CD14-positive monocyte (primary cell): ENCODE measurements around the gene SBK2. TPM values are rescaled to one million over a fixed set of nuclear protein-coding genes. Genes with fewer than 3 reads are reported as not detected.

Experiments used
- DNase-seq, 3 donors: peaks; one replicate each; pipeline ENCODE4 v3.0.0-alpha.2; 2011 to 2022
- H2AFZ ChIP-seq: 2 replicates; pipeline ENCODE4 v1.6.0; 2012; ENCODE audit warnings: mild to moderate bottlenecking, low read depth, low read length, inconsistent platforms; ENCODE audit not compliant: insufficient read depth, poor library complexity, severe bottlenecking
- H3K27ac ChIP-seq, 2 donors: 1 replicate in 1 of 2; 2 replicates in 1 of 2; pipeline ENCODE4 v1.5.1; 2012 to 2013; ENCODE audit warnings: low read length in 2 of 2, control low read depth in 1 of 2, inconsistent platforms in 1 of 2, low read depth in 1 of 2, mild to moderate bottlenecking in 1 of 2
- H3K27me3 ChIP-seq, 2 donors: one replicate each; pipeline versions ENCODE4 v1.6.0 to v1.6.1; 2011 to 2013; ENCODE audit warnings: low read length in 2 of 2; ENCODE audit not compliant: control insufficient read depth in 2 of 2, insufficient read depth in 2 of 2
- H3K36me3 ChIP-seq, 2 donors: replicated peaks in 1 of 2; 1 replicate in 1 of 2; 2 replicates in 1 of 2; pipeline versions ENCODE4 v1.5.1 to v1.6.1; 2012 to 2013; ENCODE audit warnings: low read length in 2 of 2, control low read depth in 1 of 2, inconsistent platforms in 1 of 2, mild to moderate bottlenecking in 1 of 2; ENCODE audit not compliant: insufficient read depth in 2 of 2, control insufficient read depth in 1 of 2
- H3K4me1 ChIP-seq, 2 donors: 1 replicate in 1 of 2; 2 replicates in 1 of 2; pipeline versions ENCODE4 v1.5.1 to v1.6.1; 2012 to 2013; ENCODE audit warnings: low read length in 2 of 2, control low read depth in 1 of 2, inconsistent platforms in 1 of 2, mild to moderate bottlenecking in 1 of 2, moderate library complexity in 1 of 2; ENCODE audit not compliant: insufficient read depth in 2 of 2, control insufficient read depth in 1 of 2
- H3K4me2 ChIP-seq: replicated peaks from 2 replicates; pipeline ENCODE3; 2012; ENCODE audit warnings: low read length, moderate library complexity, mild to moderate bottlenecking; ENCODE audit not compliant: poor library complexity, severe bottlenecking; ENCODE audit errors: extremely low read depth
- H3K4me3 ChIP-seq, 3 experiments: fragments of 200-600 bp in 1 of 3; sonication (generic) in 1 of 3; replicated peaks in 1 of 3; 1 replicate in 2 of 3; 2 replicates in 1 of 3; pipeline ENCODE4 v1.5.1; 2011 to 2013; ENCODE audit warnings: low read length in 3 of 3, mild to moderate bottlenecking in 3 of 3, control low read depth in 2 of 3, low read depth in 2 of 3, inconsistent platforms in 1 of 3, moderate library complexity in 1 of 3
- H3K79me2 ChIP-seq: 2 replicates; pipeline ENCODE4 v1.6.0; 2012; ENCODE audit warnings: mild to moderate bottlenecking, control low read depth, inconsistent platforms, low read length, moderate library complexity; ENCODE audit not compliant: insufficient read depth
- H3K9ac ChIP-seq: 2 replicates; pipeline ENCODE4 v1.6.0; 2017; ENCODE audit warnings: low read length, mild to moderate bottlenecking; ENCODE audit not compliant: insufficient read depth, poor library complexity, severe bottlenecking
- H3K9me3 ChIP-seq, 2 donors: replicated peaks in 1 of 2; 1 replicate in 1 of 2; 2 replicates in 1 of 2; pipeline versions ENCODE4 v1.5.1 to v1.6.1; 2012 to 2013; ENCODE audit warnings: low read length in 2 of 2, control low read depth in 1 of 2; ENCODE audit not compliant: control insufficient read depth in 1 of 2, insufficient read depth in 1 of 2
- H4K20me1 ChIP-seq: 2 replicates; pipeline ENCODE4 v1.6.0; 2012; ENCODE audit warnings: mild to moderate bottlenecking, low read length, control low read depth, moderate library complexity; ENCODE audit not compliant: insufficient read depth
- H3K27ac Mint-ChIP-seq, 7 donors: one replicate each; pipeline ENCODE4 v1.8.0; 2020; ENCODE audit warnings: mild to moderate bottlenecking in 7 of 7, mixed read lengths in 7 of 7, moderate library complexity in 6 of 7, inconsistent platforms in 2 of 7
- H3K27me3 Mint-ChIP-seq, 3 donors: one replicate each; pipeline ENCODE4 v1.8.0; 2021 to 2022; ENCODE audit warnings: low read depth in 3 of 3, mild to moderate bottlenecking in 3 of 3, mixed read lengths in 3 of 3, moderate library complexity in 3 of 3, inconsistent platforms in 1 of 3
- H3K36me3 Mint-ChIP-seq, 2 donors: one replicate each; pipeline ENCODE4 v1.8.0; 2020; ENCODE audit warnings: mixed read lengths in 2 of 2, inconsistent platforms in 1 of 2, mild to moderate bottlenecking in 1 of 2
- H3K4me1 Mint-ChIP-seq: one replicate; pipeline ENCODE4 v1.8.0; 2020; ENCODE audit warnings: mild to moderate bottlenecking, mixed read lengths
- H3K4me3 Mint-ChIP-seq, 2 donors: one replicate each; pipeline ENCODE4 v1.8.0; 2020; ENCODE audit warnings: mild to moderate bottlenecking in 2 of 2, mixed read lengths in 2 of 2, moderate library complexity in 1 of 2
- H3K9me3 Mint-ChIP-seq, 7 donors: one replicate each; pipeline ENCODE4 v1.8.0; 2020 to 2022; ENCODE audit warnings: mixed read lengths in 7 of 7, mild to moderate bottlenecking in 6 of 7, moderate library complexity in 6 of 7, inconsistent platforms in 2 of 7
- WGBS: methylation state at CpG from one replicate; pipeline ENCODE4 v1.1.5; 2013; ENCODE audit warnings: missing lambda C conversion rate; ENCODE audit not compliant: insufficient coverage; 5-methylcytosine and 5-hydroxymethylcytosine counted together
- intact Hi-C, 2 donors: fragments of 100-400 bp; cut with micrococcal nuclease; formaldehyde crosslinking; loops; one replicate each; pipeline versions ENCODE4 v1.15.0 to v1.15.1; 2023
- polyA plus RNA-seq, 3 donors: library from polyadenylated mRNA; depleted of rRNA in 1 of 3; unstranded in 2 of 3; stranded (reverse) in 1 of 3; fragments of 300-500 nt in 2 of 3; fragments of >200 nt in 1 of 3; fragmentation: Illumina TruSeq in 2 of 3; gene quantifications; 1 replicate in 2 of 3; 2 replicates in 1 of 3; pipeline ENCODE4 v1.2.3, GENCODE V29; 2012 to 2021
- TF ChIP-seq, protein P1 (sequence below): fragments of 200-600 bp; IDR thresholded peaks from one replicate; pipeline ENCODE4 v1.8.0; 2022; ENCODE audit warnings: antibody characterized with exemption, mild to moderate bottlenecking

SBK2 gene
- polyA plus RNA-seq, 3 donors, result not detected

DNA sequence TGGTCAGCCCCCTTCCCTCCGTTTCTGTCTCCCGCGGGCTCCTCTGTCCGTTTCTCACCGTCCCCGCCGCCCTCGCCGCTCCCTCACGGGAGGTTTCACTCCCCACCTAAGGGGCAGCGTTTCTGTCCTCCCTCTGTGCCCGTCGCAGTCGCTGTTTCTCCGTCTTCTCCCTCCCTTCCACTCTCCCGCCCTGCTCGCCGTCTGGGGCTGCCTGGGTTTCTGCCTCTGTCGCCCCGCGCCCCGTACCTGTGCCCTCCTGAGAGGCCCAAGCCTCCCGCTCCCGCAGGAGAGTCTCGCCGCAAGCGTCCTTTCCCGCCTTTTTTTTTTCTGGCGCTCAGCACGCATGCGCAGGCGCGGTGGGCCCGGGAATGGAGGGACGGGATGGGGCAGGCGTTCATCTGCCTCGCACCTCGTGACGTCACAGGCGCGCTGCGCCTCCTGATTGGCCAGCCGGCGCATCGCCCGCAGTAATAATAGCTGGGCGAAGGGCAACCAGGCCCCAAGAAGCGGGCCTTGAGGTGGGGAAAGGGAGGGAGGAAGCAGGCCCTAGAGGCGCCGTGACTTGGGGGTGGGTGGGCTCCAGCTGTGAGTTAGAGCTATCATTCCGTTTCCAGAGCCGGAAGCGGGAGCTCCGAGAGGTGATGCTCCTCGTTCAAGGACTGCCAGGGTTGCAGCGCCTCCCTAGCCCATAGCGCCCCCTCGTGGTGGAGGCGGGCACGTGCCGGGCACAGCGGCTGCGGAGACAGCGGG is 33.3 kb downstream of the SBK2 start:
- Histone ChIP-seq H3K9me3 (no peaks in the 10 kb centered on the region), H3K9ac (no peak overlapping the region), H3K4me2 (peak overlapping the region; percentile 84), H3K79me2 (no peaks in the 10 kb centered on the region), H3K27me3 (peaks cover 0 to 3% of the 10 kb centered on the region in 2 donors), H3K4me1 (peaks cover 5 to 11% of the 10 kb centered on the region in 2 donors), H3K27ac (peak overlapping the region; percentile 28 to 48), H3K4me3 (peak overlapping the region; percentile 24 to 77 (median 51)), H3K36me3 (no peaks in the 10 kb centered on the region), H4K20me1 (no peaks in the 10 kb centered on the region), H2AFZ (peak overlapping the region; percentile 88)
- WGBS, result 9% methylated on average over 59 of the region's 64 CpGs
- peaks cover 9% of the 10 kb centered on the region for H3K4me1 Mint-ChIP-seq
- H3K36me3 Mint-ChIP-seq, result peaks cover 0 to 2% of the 10 kb centered on the region in 2 donors
- intact Hi-C loops, result loop anchor here (5.0 kb wide), 2 partner anchors 36 to 361 kb away; no protein-coding TSS in a partner anchor
- H3K4me3 Mint-ChIP-seq, result peak overlapping the region; percentile 80 to 90
- peaks cover 0 to 16% (median 9%) of the 10 kb centered on the region in 7 donors for H3K9me3 Mint-ChIP-seq
- H3K27ac Mint-ChIP-seq, result peak overlapping the region; percentile 2 to 89 (median 80)
- peaks cover 5 to 14% (median 11%) of the 10 kb centered on the region in 3 donors for H3K27me3 Mint-ChIP-seq
- TF ChIP-seq, protein P1, sequence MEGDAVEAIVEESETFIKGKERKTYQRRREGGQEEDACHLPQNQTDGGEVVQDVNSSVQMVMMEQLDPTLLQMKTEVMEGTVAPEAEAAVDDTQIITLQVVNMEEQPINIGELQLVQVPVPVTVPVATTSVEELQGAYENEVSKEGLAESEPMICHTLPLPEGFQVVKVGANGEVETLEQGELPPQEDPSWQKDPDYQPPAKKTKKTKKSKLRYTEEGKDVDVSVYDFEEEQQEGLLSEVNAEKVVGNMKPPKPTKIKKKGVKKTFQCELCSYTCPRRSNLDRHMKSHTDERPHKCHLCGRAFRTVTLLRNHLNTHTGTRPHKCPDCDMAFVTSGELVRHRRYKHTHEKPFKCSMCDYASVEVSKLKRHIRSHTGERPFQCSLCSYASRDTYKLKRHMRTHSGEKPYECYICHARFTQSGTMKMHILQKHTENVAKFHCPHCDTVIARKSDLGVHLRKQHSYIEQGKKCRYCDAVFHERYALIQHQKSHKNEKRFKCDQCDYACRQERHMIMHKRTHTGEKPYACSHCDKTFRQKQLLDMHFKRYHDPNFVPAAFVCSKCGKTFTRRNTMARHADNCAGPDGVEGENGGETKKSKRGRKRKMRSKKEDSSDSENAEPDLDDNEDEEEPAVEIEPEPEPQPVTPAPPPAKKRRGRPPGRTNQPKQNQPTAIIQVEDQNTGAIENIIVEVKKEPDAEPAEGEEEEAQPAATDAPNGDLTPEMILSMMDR, result peak; percentile 100
- peak; percentile 91 to 93 (median 92) for DNase-seq

DNA sequence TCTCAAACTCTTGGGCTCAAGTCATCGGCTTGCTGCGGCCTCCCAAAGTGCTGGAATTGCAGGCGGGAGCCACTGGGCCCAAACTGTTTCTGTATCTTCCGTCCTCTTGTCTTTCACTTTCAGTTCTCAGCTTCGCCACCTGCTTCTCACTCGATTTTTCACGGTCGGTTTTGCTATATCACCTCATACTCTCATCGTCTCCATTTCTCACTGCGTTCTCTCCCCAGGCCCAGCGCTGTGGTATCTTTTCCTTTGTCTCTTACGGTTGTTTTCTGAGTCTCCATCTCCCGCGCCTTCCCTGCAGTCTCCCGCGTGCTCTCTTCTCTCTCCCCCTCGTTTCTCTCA is 33.8 kb downstream of the SBK2 start:
- peak overlapping the region; percentile 88 for H2AFZ ChIP-seq
- 76% methylated on average over 17 of the region's 17 CpGs for WGBS

More for the DNA sequence above, 33.8 kb downstream of the SBK2 start:
- Histone ChIP-seq H3K4me3 (peak overlapping the region in 1 of 3 experiments; percentile 77), H3K36me3 (no peaks in the 10 kb centered on the region), H3K27me3 (peaks cover 0 to 3% of the 10 kb centered on the region in 2 donors), H3K27ac (no peak overlapping the region), H3K9ac (no peak overlapping the region), H3K4me2 (peak overlapping the region; percentile 84), H3K9me3 (no peaks in the 10 kb centered on the region), H4K20me1 (no peaks in the 10 kb centered on the region), H3K79me2 (no peaks in the 10 kb centered on the region), H3K4me1 (peaks cover 5 to 11% of the 10 kb centered on the region in 2 donors)
- peaks cover 9% of the 10 kb centered on the region for H3K4me1 Mint-ChIP-seq
- TF ChIP-seq, protein P1, result no peak
- H3K27me3 Mint-ChIP-seq, result peaks cover 5 to 14% (median 11%) of the 10 kb centered on the region in 3 donors
- peaks cover 0 to 16% (median 9%) of the 10 kb centered on the region in 7 donors for H3K9me3 Mint-ChIP-seq
- H3K4me3 Mint-ChIP-seq, result peak overlapping the region; percentile 80 to 90
- no peak overlapping the region for H3K27ac Mint-ChIP-seq
- intact Hi-C loops, result loop anchor here (5.0 kb wide), 2 partner anchors 36 to 361 kb away; no protein-coding TSS in a partner anchor
- H3K36me3 Mint-ChIP-seq, result peaks cover 0 to 2% of the 10 kb centered on the region in 2 donors
- DNase-seq, result no peak
